Placental epithelial cell (primary cell): ENCODE measurements around the gene TAF11L12. TPM values are rescaled to one million over a fixed set of nuclear protein-coding genes. Genes with fewer than 3 reads are reported as not detected.

Experiments used
- small RNA-seq: library from RNA; depleted of rRNA; stranded (forward); fragments of <200 nt; gene quantifications from one replicate; pipeline ENCODE3, GENCODE V24; 2012
- total RNA-seq: library from RNA; depleted of rRNA; stranded (reverse); fragments of >200 nt; gene quantifications from 2 replicates; pipeline ENCODE4 v1.2.3, GENCODE V29; 2012

TAF11L12 gene
- not detected in 2 replicates for total RNA-seq

DNA sequence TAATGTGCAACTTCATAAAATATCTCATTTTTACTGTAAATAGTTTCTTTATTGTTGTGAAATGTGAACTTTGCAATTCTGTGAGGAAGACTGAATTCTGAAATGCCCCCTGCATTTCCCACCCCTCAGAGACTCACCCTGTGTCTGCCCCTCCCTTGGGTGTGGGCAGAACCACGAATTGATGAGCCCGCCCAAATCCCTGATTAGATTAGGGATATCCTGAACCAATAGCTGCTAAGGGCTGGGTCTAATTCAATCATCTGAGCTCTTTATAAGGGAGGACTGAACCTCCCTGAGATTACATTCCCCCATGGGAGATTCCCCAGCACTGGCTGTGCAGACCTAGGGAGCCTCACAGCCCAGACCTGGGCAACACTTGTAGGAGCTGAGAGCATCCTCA is at the start of gene TAF11L12:
Gene TAF11L12 (plus strand): TSS at position 301 of the 400 bp plus-strand sequence.

DNA sequence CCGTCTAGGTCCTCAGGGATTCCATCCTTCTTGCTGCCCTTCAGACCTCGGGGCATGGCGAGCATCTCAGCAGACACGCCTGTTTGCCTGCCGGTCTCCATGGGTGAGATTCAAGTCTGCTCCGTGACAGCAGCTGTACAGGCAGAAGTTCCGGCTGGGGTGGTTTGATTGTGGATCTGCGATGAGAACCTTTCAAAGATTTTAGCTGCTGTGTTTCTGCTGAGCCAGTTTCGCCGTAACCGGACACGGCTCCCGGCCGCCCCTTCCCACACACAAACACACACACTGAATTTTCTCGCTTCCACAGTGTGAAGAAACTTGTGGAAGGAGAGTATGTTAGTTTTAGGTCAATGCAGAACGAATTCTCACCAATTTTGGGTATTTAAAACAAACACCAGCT is 24.5 kb upstream of the TAF11L12 start, which contains the start of gene TAF11L7:
Gene TAF11L7 (minus strand): TSS at position 101 of the 400 bp plus-strand sequence.

DNA sequence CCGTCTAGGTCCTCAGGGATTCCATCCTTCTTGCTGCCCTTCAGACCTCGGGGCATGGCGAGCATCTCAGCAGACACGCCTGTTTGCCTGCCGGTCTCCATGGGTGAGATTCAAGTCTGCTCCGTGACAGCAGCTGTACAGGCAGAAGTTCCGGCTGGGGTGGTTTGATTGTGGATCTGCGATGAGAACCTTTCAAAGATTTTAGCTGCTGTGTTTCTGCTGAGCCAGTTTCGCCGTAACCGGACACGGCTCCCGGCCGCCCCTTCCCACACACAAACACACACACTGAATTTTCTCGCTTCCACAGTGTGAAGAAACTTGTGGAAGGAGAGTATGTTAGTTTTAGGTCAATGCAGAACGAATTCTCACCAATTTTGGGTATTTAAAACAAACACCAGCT is 19.3 kb upstream of the TAF11L12 start, which contains the start of gene TAF11L8:
Gene TAF11L8 (minus strand): TSS at position 101 of the 400 bp plus-strand sequence.

DNA sequence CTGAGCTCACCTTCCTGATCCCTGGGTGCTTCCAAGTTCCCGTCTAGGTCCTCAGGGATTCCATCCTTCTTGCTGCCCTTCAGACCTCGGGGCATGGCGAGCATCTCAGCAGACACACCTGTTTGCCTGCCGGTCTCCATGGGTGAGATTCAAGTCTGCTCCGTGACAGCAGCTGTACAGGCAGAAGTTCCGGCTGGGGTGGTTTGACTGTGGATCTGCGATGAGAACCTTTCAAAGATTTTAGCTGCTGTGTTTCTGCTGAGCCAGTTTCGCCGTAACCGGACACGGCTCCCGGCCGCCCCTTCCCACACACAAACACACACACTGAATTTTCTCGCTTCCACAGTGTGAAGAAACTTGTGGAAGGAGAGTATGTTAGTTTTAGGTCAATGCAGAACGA is 15.9 kb upstream of the TAF11L12 start, which contains the start of gene TAF11L9:
Gene TAF11L9 (minus strand): TSS at position 140 of the 400 bp plus-strand sequence.

DNA sequence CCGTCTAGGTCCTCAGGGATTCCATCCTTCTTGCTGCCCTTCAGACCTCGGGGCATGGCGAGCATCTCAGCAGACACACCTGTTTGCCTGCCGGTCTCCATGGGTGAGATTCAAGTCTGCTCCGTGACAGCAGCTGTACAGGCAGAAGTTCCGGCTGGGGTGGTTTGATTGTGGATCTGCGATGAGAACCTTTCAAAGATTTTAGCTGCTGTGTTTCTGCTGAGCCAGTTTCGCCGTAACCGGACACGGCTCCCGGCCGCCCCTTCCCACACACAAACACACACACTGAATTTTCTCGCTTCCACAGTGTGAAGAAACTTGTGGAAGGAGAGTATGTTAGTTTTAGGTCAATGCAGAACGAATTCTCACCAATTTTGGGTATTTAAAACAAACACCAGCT is 12.5 kb upstream of the TAF11L12 start, which contains the start of gene TAF11L10:
Gene TAF11L10 (minus strand): TSS at position 101 of the 400 bp plus-strand sequence.

DNA sequence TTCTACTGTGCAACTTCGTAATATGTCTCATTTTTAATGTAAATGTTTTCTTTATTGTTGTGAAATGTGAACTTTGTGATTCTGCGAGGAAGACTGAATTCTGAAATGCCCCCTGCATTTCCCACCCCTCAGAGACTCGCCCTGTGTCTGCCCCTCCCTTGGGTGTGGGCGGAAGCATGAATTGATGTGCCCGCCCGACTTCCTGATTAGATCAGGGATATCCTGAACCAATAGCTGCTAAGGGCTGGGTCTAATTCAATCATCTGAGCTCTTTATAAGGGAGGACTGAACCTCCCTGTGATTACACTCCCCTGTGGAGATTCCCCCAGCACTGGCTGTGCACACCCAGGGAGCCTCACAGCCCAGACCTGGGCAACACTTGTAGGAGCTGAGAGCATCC is 6.3 kb upstream of the TAF11L12 start, which contains the start of gene TAF11L11:
Gene TAF11L11 (plus strand): TSS at position 304 of the 400 bp plus-strand sequence.

DNA sequence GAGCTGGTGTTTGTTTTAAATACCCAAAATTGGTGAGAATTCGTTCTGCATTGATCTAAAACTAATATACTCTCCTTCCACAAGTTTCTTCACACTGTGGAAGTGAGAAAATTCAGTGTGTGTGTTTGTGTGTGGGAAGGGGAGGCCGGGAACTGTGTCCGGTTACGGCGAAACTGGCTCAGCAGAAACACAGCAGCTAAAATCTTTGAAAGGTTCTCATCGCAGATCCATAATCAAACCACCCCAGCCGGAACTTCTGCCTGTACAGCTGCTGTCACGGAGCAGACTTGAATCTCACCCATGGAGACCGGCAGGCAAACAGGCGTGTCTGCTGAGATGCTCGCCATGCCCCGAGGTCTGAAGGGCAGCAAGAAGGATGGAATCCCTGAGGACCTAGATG is 21.6 kb downstream of the TAF11L12 start, which contains the start of gene TAF11L13:
Gene TAF11L13 (plus strand): TSS at position 301 of the 400 bp plus-strand sequence.

DNA sequence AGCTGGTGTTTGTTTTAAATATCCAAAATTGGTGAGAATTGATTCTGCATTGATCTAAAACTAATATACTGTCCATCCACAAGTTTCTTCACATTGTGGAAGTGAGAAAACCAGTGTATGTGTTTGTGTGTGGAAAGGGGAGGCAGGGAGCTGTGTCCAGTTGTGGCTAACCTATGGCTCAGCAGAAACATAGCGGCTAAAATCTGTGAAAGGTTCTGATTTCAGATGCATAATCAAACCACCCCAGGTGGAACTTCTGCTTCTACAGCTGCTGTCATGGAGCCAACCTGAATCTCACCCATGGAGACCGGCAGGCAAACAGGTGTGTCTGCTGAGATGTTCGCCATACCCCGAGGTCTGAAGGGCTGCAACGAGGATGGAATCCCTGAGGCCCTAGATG is 24.0 kb downstream of the TAF11L12 start, which contains the start of gene TAF11L14:
Gene TAF11L14 (plus strand): TSS at position 301 of the 400 bp plus-strand sequence.

Small RNA genes lying within 50 kb of the gene (small RNA-seq; reads per million reads assigned to genes)
- not detected for gene AC233724.1
- not detected for gene AC233724.2
- gene AC233724.3: not detected
- not detected for gene AC233724.4
- not detected for gene AC233724.6
- not detected for gene AC233724.7

Other genes with a start within 250 kb of the TAF11L12 start
- not detected in 2 replicates for gene TAF11L2, start 112.2 kb upstream of the TAF11L12 start, total RNA-seq
- gene TAF11L3, start 92.0 kb upstream of the TAF11L12 start, total RNA-seq: not detected in 2 replicates
- not detected in 2 replicates for gene TAF11L4, start 88.6 kb upstream of the TAF11L12 start, total RNA-seq
- gene TAF11L5, start 85.2 kb upstream of the TAF11L12 start, total RNA-seq: 0.39 TPM in 1 of 2 replicates, not detected in the other
- gene TAF11L6, start 81.7 kb upstream of the TAF11L12 start, total RNA-seq: not detected in 2 replicates
- gene TAF11L7, start 24.6 kb upstream of the TAF11L12 start, total RNA-seq: 0.39 TPM in 1 of 2 replicates, not detected in the other
- not detected in 2 replicates for gene TAF11L8, start 19.4 kb upstream of the TAF11L12 start, total RNA-seq
- gene TAF11L9, start 16.0 kb upstream of the TAF11L12 start, total RNA-seq: 0.39 TPM in 1 of 2 replicates, not detected in the other
- gene TAF11L10, start 12.6 kb upstream of the TAF11L12 start, total RNA-seq: 0.39 TPM in 1 of 2 replicates, not detected in the other
- gene TAF11L11, start 6.2 kb upstream of the TAF11L12 start, total RNA-seq: not detected in 2 replicates
- not detected in 2 replicates for gene TAF11L13, start 21.7 kb downstream of the TAF11L12 start, total RNA-seq
- gene TAF11L14, start 24.1 kb downstream of the TAF11L12 start, total RNA-seq: not detected in 2 replicates